ENCODE data around the gene BIVM.

Gene BIVM

DNA sequence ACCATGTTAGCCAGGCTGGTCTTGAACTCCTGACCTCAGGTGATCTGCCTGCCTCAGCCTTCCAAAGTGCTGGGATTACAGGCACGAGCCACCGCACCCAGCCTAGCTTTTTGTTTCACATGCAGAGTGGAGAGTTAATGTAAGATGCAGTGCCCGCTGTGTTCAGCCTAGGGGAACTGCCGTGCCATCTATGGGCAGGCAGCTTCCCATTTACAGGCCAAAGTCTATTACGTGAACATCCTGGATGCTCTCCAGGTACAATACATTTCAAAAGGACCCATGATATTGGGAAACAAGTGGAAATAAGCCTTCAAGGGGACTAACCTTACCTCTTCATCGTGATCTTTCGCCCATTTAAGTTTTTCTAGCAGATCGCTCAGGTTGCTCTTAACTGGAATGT lies 10.2 kb upstream of the BIVM start:
- no peak for DNase-seq

GRCh38 chr13:102792396-102792795 lies 6.5 kb upstream of the BIVM start:
- DNase-seq = no peak

DNA sequence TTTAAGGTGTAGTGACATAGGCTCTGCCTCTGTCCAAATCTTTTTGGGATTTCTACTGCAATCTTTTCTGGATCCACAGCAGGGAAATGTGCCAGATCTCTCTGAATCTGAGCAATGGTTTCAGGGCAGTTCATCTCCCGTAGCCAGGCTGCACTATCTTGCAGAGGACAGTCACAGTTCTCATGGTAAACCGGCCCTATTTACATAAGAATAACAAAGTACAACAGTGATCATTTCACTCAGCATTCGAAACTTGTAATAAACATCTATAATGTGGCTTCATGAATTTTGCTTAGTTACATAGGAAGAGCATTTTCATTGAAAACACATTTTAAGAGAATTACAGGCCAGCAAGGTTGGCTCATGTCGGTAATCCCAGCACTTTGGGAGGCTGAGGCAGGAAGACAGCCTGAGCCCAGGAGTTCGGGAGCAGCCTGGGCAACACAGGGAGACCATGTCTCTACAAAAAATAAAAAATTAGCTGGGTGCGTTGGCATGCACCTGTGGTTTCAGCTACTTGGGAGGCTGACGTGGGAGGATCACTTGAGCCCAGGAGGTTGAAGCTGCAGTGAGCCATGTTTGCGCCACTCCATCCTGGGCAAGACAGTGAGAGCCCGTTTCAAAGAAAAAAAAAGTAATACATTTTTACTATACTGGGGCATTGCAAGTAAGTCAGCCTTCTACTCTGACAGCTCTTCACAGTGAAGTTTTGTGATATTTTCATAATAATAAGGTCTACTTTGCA lies 5.1 kb upstream of the BIVM start:
- no peak for DNase-seq

- DNase-seq = peak; percentile 80
Observed at GRCh38 chr13:102799426-102800144, 666 bp downstream of the BIVM start.

DNA sequence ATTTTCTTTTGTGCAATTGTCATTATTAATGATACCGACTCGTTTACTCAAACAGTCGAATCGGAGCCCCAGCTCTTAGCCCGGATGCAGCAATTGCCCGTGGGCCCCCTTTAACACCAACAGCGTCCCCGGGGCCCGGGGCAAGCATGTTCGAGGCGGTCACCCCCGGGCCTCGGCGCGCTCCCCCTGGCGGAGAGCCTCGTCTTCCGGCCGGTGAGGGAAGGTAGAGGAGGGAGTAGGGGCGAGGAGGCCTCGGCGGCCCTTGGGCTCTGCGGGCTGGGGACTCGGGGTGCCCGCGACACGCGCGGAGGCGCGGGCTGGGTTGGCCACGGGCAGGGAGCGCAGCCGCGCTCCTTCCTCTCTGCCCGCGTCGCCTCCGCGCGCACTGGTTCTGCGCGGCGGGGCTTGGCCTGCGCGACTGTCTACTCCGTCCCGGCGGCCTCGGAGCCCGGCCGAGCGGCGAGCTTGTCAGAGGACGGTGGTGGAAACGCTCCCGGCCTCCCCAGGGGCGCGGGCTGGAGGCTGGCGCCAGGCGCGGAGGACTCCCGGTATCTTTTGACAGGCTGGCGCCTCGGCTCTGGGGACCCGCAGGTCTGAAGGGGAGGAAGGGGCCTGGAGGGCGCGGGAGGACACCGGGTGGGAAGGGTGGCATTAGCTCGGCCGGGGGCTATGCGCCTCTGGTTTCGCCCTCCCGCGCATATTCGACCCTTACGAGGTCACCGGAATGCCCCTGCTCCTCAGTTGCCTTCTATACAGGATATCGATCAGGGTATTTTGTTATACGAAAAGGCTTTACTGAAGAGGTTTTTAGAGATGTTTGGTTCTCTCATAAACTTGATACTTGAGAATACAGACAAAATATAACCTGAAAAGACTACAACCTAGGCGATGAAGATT lies 1.5 kb downstream of the BIVM start:
- DNase-seq = peak; percentile 92

GRCh38 chr13:102805680-102806079 lies 6.8 kb downstream of the BIVM start:
- no peak for DNase-seq

DNA sequence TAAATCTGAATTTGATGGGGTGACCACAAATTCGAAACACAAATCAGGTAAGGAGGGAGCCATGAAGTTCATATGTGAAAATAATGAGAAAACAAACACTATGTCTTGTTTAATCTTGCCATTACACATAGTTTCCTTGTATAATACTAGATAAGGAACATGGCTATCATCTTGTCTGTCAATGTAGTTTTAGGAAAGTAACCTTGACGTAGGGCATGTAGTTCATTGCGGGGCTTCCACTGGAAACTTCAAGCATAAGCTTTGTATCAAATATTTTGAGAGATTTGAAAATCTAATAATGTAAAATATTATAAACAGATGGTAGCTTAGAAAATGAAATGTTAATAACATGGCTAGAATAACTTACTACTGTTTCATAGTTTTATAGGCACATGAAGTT lies 8.8 kb downstream of the BIVM start:
- DNase-seq = no peak

GRCh38 chr13:102812611-102813287 lies 13.8 kb downstream of the BIVM start:
- DNase-seq = no peak

- DNase-seq = no peak
Observed at GRCh38 chr13:102814025-102814607, 15.2 kb downstream of the BIVM start.

- no peak for DNase-seq
Observed at GRCh38 chr13:102814793-102815192, 15.9 kb downstream of the BIVM start.

GRCh38 chr13:102815788-102816187 lies 16.9 kb downstream of the BIVM start:
- DNase-seq = no peak

GRCh38 chr13:102816708-102817107 lies 17.8 kb downstream of the BIVM start:
- DNase-seq = no peak

- no peak for DNase-seq
Observed at GRCh38 chr13:102817241-102817640, 18.3 kb downstream of the BIVM start.

DNA sequence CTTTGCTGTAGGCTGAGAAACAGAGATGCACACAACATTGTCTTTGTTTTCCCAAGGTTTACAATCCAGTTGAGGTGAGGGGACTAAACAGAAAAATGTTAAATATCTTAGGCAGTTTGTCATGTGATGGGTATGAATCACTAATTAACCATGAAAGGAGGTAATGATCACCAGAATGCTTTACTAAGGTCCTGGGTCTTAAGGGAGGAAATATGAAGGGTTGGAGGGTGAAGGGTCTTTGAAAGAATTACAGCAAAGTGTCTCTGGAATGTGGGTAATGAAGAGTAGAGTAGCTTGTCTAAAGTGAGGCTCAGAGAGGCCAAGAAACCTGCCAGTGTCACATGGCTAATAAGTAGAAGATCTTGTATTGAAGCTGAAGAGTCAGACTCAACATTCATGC lies 19.0 kb downstream of the BIVM start:
- DNase-seq = no peak

DNA sequence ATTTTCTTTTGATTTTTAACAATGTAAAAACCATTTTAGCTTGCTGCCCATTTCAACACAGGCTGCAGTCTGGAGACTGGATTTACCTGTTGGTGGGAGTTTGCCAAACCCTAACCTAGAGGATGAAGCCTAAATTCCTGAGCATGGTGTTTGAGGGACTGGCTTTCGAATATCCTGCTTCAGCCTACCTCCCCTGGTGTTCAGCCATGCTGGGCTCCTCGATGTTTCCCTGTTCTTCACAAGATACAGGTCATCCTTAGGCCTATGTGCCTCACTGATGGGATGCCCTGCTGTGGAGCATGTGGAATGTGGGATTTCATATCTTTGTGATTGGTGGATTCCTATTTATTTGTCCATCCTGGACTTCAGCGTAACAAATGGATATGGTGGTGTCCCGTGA lies 26.5 kb downstream of the BIVM start:
- no peak for DNase-seq

DNA sequence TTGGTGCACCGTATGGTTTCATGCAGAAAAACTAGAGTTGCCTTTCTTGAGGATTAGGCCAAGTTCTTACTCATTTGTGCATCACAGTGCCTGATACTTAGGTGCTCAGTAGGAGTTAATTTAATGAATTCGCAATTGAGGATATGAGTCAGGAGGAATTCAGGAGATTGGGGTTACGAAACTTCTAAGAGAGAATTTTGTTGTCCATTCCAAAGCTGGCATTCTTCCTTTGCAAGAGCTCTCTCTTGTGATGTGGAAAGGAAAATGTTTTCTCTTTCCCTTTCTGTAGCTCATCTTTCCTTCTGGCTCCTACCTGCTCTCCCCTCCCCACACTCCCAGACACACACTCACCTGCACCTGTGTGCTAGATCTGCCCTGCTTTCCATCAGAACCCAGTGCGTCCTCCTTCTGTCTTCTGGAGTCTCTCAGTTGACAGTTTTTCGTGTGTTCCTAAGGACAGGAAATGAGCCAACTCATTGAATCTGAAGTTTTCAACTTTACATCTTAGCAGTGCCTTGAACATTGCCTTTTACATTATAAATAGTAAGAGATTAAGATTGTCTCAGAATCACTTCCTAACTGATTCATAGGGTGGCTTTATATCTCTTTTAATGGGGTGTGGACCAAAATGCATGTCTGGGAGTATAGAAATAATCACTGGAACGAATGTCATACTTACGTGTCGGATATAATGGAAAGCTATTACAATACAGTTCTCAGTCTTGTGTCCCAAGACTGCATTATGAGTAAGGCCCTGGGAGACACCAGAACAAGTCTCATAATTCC lies 27.2 kb downstream of the BIVM start:
- no peak for DNase-seq

DNA sequence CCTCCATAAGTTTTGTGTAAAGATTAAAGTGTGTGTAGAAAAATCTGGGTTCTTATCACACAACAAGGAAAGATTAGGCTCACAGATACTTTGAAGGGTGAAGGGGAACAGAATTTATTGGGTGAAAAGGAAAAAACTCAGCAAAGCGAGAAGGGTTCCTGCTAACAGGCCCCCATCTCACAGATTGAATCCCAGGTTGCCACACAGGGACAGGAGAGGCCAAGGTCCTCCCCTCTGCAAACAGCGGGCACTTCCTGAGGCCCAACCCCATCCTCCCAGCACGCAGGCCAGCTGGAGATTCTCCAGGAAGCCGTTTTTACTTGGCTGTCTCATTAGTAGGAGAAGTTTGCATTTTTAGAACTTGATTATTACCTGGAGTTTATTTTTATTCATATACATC lies 31.7 kb downstream of the BIVM start:
- no peak for DNase-seq

- no peak for DNase-seq
Observed at GRCh38 chr13:102836471-102836870, 37.6 kb downstream of the BIVM start.

- DNase-seq = no peak
Observed at GRCh38 chr13:102838273-102838672, 39.4 kb downstream of the BIVM start.

DNA sequence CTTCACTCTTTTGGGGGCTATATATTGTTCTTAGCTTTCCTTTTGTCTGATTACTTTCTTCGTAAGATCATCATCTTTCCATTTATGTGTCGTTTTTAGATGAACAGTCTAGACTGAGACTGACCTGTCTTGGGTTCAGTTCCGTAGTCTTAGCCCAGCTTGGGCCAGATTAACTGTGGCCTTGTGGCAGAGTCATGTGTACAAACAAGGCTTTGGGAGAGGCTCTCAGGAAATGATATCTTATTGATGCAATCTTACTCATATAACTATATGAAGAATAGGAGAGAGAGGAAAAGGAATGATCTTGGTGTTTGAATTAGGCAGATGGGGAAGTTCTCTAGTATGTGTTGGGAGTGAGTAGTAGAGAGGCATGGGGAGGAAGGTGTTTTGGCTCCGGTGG lies 40.1 kb downstream of the BIVM start:
- no peak for DNase-seq

- DNase-seq = no peak
Observed at GRCh38 chr13:102839462-102839861, 40.5 kb downstream of the BIVM start.

DNA sequence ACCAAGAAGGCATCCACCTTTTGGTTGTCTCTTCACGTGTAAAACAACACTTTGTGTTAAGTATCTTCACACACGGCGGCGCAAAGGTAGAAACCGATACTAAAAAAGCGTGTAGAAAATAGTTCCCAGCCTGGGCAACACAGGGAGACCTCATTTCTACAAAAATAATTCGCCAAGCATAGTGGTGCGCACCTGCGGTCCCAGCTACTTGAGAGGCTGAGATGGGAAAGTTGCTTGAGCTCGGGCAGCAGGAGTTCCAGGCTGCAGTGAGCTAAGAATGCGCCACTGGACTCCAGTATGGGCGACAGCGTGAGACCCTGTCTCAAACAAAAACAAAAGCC lies 46.3 kb downstream of the BIVM start:
- DNase-seq = no peak
